WI38 (cell line): Measurements from ENCODE around the gene FAM180B.

Source experiments
- H3K4me3 ChIP-seq: 2 replicates; pipeline ENCODE4 v1.5.1; 2011; ENCODE audit warnings: low read depth, mild to moderate bottlenecking, control low read depth, low read length
- TF ChIP-seq, protein P1 (sequence below): IDR thresholded peaks from 2 replicates; pipeline ENCODE4 v1.5.1; 2012; ENCODE audit warnings: low read depth, mild to moderate bottlenecking, control low read depth, low read length

The FAM180B gene

DNA sequence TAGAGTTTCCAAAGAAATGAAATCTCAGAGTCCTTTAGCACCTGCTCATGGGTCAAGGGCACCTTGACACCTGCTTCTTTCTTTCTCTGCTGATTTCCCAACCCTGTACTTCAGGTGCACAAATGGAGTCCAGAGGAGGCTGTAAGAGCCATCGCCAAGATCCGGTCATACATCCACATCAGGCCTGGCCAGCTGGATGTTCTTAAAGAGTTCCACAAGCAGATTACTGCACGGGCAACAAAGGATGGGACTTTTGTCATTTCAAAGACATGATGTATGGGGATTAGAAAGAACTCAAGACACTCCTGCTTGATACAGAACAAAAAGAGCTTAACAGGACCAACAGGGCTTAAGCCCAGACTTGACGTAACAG, 15.1 kb upstream of the FAM180B start:
- TF ChIP-seq, protein P1, sequence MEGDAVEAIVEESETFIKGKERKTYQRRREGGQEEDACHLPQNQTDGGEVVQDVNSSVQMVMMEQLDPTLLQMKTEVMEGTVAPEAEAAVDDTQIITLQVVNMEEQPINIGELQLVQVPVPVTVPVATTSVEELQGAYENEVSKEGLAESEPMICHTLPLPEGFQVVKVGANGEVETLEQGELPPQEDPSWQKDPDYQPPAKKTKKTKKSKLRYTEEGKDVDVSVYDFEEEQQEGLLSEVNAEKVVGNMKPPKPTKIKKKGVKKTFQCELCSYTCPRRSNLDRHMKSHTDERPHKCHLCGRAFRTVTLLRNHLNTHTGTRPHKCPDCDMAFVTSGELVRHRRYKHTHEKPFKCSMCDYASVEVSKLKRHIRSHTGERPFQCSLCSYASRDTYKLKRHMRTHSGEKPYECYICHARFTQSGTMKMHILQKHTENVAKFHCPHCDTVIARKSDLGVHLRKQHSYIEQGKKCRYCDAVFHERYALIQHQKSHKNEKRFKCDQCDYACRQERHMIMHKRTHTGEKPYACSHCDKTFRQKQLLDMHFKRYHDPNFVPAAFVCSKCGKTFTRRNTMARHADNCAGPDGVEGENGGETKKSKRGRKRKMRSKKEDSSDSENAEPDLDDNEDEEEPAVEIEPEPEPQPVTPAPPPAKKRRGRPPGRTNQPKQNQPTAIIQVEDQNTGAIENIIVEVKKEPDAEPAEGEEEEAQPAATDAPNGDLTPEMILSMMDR, result no peak
- no peak overlapping the region for H3K4me3 ChIP-seq

DNA sequence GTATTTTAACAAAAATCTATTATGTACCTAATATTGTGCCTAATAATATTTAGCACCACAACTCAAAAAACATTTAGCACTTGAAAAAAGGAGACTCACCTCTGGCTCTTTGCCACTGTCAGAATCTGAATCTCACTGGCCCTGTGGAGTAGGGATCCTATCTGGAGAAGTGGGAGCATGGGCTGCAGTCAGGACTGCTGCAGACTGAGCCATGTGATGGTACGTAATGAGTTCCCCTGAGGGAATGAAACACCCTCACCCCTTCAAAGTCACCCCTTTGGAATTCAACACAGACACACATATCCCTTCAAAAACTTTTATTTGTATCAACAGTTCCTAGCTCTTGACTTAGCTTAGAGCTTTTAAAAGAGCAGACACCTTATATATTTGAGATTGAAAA, 14.6 kb upstream of the FAM180B start:
- TF ChIP-seq, protein P1, result no peak
- H3K4me3 ChIP-seq, result no peak overlapping the region

DNA sequence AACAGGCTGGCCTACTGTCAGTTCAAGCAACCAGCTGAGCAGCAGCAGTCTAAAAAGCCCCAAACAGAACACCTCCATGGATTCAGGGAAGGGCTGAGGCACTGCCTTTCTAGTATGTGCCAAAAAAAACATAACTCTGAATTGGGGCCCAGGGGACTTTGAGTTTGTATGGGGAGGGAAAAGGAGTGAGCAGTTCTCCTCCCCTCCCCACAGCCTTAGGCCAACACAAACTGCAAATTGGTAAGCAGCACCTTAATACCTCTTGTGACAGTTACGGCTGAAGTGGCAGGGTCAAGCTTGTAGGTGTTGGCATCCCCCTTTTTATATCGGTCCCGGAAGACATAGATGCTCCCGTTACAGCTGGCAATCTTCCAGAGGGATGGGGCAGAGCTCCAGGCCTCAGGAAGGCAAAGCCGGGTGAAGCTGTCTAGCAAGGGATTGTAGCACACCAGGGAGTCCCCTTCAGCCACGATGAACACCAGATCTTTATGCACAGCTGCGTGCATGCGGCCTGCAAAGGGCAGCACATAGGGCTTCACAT, 13.7 kb upstream of the FAM180B start:
- no peak overlapping the region for H3K4me3 ChIP-seq
- TF ChIP-seq, protein P1, result no peak

DNA sequence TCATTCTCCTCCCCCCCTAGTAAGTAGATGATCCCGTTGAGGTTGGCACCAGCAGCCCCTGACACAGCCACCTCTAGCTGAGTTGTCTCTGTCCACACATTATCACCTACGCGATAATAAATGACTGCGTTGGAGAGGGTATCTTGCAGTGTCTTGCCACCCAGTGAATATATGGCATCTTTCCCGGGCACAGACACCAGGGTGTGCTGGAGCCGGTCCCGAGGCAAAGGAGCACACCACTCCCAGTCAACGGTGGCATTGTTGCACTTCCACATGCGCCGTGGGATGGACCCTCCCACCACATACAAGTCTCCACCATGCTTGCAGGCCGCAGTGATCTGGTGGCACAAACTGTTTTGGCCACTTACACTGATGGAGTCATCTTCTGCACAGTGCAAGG, 13.2 kb upstream of the FAM180B start:
- TF ChIP-seq, protein P1, result no peak
- no peak overlapping the region for H3K4me3 ChIP-seq

DNA sequence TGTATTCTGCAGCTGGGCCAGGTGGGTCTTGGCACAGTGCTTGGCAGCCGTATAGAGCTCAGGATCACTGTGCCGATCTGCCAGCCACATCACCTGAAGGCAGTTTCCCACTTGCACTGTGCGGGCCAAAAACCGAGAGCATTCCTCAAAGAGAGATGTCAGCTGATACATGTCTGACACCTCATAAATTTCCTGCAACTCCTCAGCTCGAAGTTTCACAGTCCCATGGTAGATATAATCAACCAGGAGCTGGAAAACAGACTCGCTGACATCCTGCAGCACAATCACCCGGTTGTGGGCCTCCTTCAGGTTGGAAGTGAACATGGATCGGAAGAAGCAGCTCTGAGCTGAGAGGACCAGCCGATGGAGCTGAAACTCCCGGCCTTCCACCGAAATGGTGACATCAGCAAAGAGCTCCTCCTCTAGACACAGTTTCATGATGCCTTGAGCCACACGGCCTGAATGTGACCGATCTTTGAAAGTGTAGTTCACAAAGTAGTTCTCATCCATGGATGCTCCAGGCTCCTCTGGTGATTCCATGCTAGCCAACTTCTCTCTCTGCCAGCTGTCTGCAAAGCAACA, 8.9 kb upstream of the FAM180B start:
- TF ChIP-seq, protein P1, result no peak
- H3K4me3 ChIP-seq, result peak overlapping the region; percentile 98

DNA sequence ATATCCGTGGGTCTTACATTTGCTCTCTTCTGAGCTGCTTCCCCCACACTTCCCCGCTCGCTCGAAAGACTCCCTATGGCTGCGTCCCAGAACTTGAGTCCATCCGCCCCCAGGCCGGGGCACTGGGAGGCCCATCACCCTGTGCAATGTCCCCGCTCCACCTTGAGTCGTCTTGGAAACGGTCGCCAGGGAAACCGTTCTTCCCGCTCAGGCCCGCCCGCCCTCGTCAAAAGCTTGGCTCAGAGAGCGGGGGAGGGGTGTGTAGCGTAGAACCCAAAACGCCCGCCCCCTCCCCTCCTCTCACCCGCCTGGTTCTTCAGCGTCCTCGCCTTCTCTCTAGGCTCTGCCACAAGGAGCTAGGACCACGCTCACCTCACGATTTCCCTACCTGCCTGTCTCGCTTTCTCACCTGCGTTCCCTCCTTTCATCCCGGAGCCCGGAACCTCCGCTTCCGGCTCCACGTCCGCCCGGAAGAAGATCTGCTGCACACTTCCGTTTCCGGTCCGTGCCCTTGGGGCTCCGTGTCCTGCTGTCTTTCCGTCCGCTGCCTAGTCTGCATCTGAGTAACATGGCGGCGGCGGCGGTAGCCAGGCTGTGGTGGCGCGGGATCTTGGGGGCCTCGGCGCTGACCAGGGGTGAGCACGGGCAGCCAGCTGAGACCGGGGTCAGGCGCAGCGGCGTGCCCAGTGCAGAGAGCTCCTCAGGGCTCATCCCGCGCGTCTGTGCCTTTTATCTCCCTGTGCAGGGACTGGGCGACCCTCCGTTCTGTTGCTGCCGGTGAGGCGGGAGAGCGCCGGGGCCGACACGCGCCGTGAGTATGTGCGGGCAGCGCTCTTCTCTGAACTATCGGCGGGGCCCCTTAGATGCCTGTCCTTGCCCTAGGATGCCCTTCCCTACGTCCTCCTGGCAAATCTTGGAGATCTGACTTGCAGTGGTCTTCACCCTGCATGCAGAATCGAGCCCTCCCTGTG, 7.7 kb upstream of the FAM180B start, which contains the start of the genes KBTBD4 and NDUFS3:
TSS of gene KBTBD4 (minus strand) at position 447 of the 971 bp plus-strand sequence. CDS start at position 428, 19 bp downstream.
TSS of gene NDUFS3 (plus strand) at position 551 of the 971 bp plus-strand sequence. CDS start at position 569, 18 bp downstream.
- TF ChIP-seq, protein P1, result no peak

More for the DNA sequence above, 7.7 kb upstream of the FAM180B start, which contains the start of the genes KBTBD4 and NDUFS3:
- H3K4me3 ChIP-seq, result peak within 1 kb of the TSS; percentile 98
